Measurements from ENCODE around the gene RAPH1.
A peak's percentile ranks its signal among the peaks of the same experiment; 100 is the strongest.

RAPH1 gene

GRCh38 chr2:203361922-203362321, 173.2 kb downstream of the RAPH1 start:
- no peak for DNase-seq

GRCh38 chr2:203361495-203361894, 173.6 kb downstream of the RAPH1 start:
- DNase-seq (no peak), ATAC-seq (no peak)

More at GRCh38 chr2:203361922-203362321, 173.2 kb downstream of the RAPH1 start:
- no peak for ATAC-seq

GRCh38 chr2:203360833-203361430, 174.2 kb downstream of the RAPH1 start:
- no peak for DNase-seq
- ATAC-seq, result peak; percentile 14

GRCh38 chr2:203359450-203359849, 175.7 kb downstream of the RAPH1 start:
- ATAC-seq (no peak), DNase-seq (no peak)

GRCh38 chr2:203354966-203355365, 180.1 kb downstream of the RAPH1 start:
- no peak for DNase-seq
- ATAC-seq, result no peak

- DNase-seq (no peak), ATAC-seq (no peak)
Measured at GRCh38 chr2:203352604-203353255, 182.4 kb downstream of the RAPH1 start.

- no peak for ATAC-seq
- DNase-seq, result no peak
Measured at GRCh38 chr2:203347375-203347774, 187.7 kb downstream of the RAPH1 start.

- DNase-seq (no peak), ATAC-seq (no peak)
Measured at GRCh38 chr2:203346612-203347011, 188.5 kb downstream of the RAPH1 start.

- ATAC-seq (no peak), DNase-seq (no peak)
Measured at GRCh38 chr2:203344667-203345066, 190.4 kb downstream of the RAPH1 start.

Data from stimulated activated naive CD8-positive, alpha-beta T cell treated with anti-CD3 and anti-CD28 coated beads, Interleukin-15, Interleukin-2, amounts not matched to agents 100 U/mL and 50 U/mL, for 24 hours (primary cell).